Keratinocyte (primary cell): ENCODE results near the gene GLP2R. TPM values are rescaled to one million over a fixed set of nuclear protein-coding genes. Genes with fewer than 3 reads are reported as not detected.

Experiments
- DNase-seq: peaks from one replicate; pipeline ENCODE4 v3.0.0-alpha.2; 2011; ENCODE audit warnings: low read depth, missing footprints, low spot score
- FAIRE-seq: peaks from 2 replicates; lab custom pipeline; 2011; peaks lifted over from hg19 to GRCh38; lab: Jason Lieb, UNC
- H2AFZ ChIP-seq: 2 replicates; pipeline ENCODE4 v1.6.0; 2012; ENCODE audit warnings: low read length, control low read depth, inconsistent platforms; ENCODE audit not compliant: control insufficient read depth
- H3K27ac ChIP-seq: 2 replicates; pipeline ENCODE4 v1.5.1; 2011; ENCODE audit warnings: low read length; ENCODE audit not compliant: control insufficient read depth, insufficient read depth
- H3K27me3 ChIP-seq: 3 replicates; pipeline ENCODE4 v1.6.0; 2011; ENCODE audit warnings: low read length; ENCODE audit not compliant: control insufficient read depth, insufficient read depth; ENCODE audit errors: extremely low read depth
- H3K36me3 ChIP-seq, 2 experiments: 2 replicates in 1 of 2; 3 replicates in 1 of 2; pipeline ENCODE4 v1.5.1; 2011; ENCODE audit warnings: low read length in 2 of 2, mild to moderate bottlenecking in 1 of 2; ENCODE audit not compliant: control insufficient read depth in 2 of 2, insufficient read depth in 2 of 2; ENCODE audit errors: extremely low read depth in 1 of 2
- H3K4me1 ChIP-seq: 3 replicates; pipeline ENCODE4 v1.5.1; 2011; ENCODE audit warnings: low read length; ENCODE audit not compliant: control insufficient read depth, insufficient read depth; ENCODE audit errors: extremely low read depth
- H3K4me2 ChIP-seq: 3 replicates; pipeline ENCODE4 v1.6.0; 2011; ENCODE audit warnings: low read depth, low read length; ENCODE audit not compliant: control insufficient read depth, insufficient read depth; ENCODE audit errors: extremely low read depth
- H3K4me3 ChIP-seq, 3 experiments: fragments of 200-600 bp in 1 of 3; sonication (generic) in 1 of 3; 2 replicates in 2 of 3; 3 replicates in 1 of 3; pipeline ENCODE4 v1.5.1; 2011 to 2016; ENCODE audit warnings: low read length in 3 of 3, mild to moderate bottlenecking in 3 of 3, control low read depth in 2 of 3, inconsistent platforms in 1 of 3, low read depth in 1 of 3, mixed read lengths in 1 of 3, mixed run types in 1 of 3, moderate library complexity in 1 of 3; ENCODE audit not compliant: control insufficient read depth in 2 of 3, insufficient read depth in 2 of 3; ENCODE audit errors: extremely low read depth in 1 of 3
- H3K79me2 ChIP-seq: 2 replicates; pipeline ENCODE4 v1.6.0; 2012; ENCODE audit warnings: low read length; ENCODE audit not compliant: control insufficient read depth, insufficient read depth
- H3K9ac ChIP-seq: 3 replicates; pipeline ENCODE4 v1.6.0; 2011; ENCODE audit warnings: low read length; ENCODE audit not compliant: control insufficient read depth, insufficient read depth; ENCODE audit errors: extremely low read depth
- H3K9me1 ChIP-seq: 3 replicates; pipeline ENCODE4 v1.6.0; 2011; ENCODE audit warnings: low read length; ENCODE audit not compliant: control insufficient read depth, insufficient read depth; ENCODE audit errors: extremely low read depth
- H3K9me3 ChIP-seq: 2 replicates; pipeline ENCODE4 v1.5.1; 2012; ENCODE audit warnings: low read depth, low read length; ENCODE audit not compliant: control insufficient read depth
- H4K20me1 ChIP-seq: 3 replicates; pipeline ENCODE4 v1.6.0; 2011; ENCODE audit warnings: low read length; ENCODE audit not compliant: control insufficient read depth, insufficient read depth; ENCODE audit errors: extremely low read depth
- EZH2 ChIP-seq: IDR thresholded peaks from one replicate; pipeline ENCODE4 v1.6.1; 2012; ENCODE audit warnings: inconsistent platforms, mild to moderate bottlenecking, low read length, moderate library complexity
- dilution Hi-C: fragments of 300-500 bp; cut with MboI; formaldehyde crosslinking; loops from one replicate; pipeline ENCODE4 v1.7.0; 2020; ENCODE audit warnings: low sequenced_read_pairs; ENCODE audit not compliant: extremely low pct_ligation_motif_present
- polyA plus RNA-seq, 5 experiments: library from polyadenylated mRNA; depleted of rRNA in 3 of 5; stranded (reverse) in 3 of 5; stranded (forward) in 1 of 5; unstranded in 1 of 5; fragments of >200 nt; gene quantifications; 1 replicate in 1 of 5; 2 replicates in 3 of 5; 3 replicates in 1 of 5; pipeline versions ENCODE4 v1.2.1 to v1.2.3, GENCODE V29; 2011 to 2012; ENCODE audit warnings: missing spikeins in 2 of 5, low read depth in 1 of 5, low replicate concordance in 1 of 5
- TF ChIP-seq, protein P1 (sequence below), 3 experiments: IDR thresholded peaks in 1 of 3; conservative IDR thresholded peaks in 1 of 3; optimal IDR thresholded peaks in 1 of 3; 2 replicates in 2 of 3; 3 replicates in 1 of 3; pipeline versions ENCODE3 to v1.5.1; 2011; ENCODE audit warnings: low read length in 3 of 3, mild to moderate bottlenecking in 3 of 3, moderate library complexity in 2 of 3, control low read depth in 1 of 3, inconsistent platforms in 1 of 3; ENCODE audit not compliant: insufficient read depth in 2 of 3; ENCODE audit errors: extremely low read depth in 1 of 3

The GLP2R gene
- polyA plus RNA-seq, 1 donor (not counting 4 experiments of a cell fraction or from before 2014, with no cell fraction given), result not detected

DNA sequence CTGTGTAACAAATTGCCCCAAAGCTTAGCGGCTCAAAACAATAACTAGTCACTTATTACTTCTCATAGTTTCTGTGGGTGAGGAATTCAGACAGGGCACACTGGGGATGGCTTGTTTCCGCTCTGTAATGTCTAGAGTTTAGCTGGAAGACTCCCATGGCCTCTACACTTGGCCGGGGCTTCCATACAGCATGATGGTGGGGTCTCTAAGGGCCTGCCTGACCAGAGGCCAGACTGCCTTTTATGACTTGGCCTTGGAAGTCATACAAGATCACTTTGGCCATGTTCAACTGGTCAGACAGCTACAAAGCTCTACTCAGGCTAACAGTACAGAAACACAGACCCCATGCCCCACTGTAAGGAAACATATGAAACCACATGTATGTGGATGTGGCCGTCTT is 8.2 kb downstream of the GLP2R start:
- Histone ChIP-seq H3K4me3 (no peak overlapping the region), H3K9ac (no peak overlapping the region), H2AFZ (no peak overlapping the region), H3K4me1 (no peaks in the 10 kb centered on the region), H3K9me3 (no peaks in the 10 kb centered on the region), H3K79me2 (no peaks in the 10 kb centered on the region), H3K27ac (no peak overlapping the region), H3K9me1 (no peaks in the 10 kb centered on the region), H3K27me3 (no peaks in the 10 kb centered on the region), H3K4me2 (no peak overlapping the region), H4K20me1 (no peaks in the 10 kb centered on the region), H3K36me3 (no peaks in the 10 kb centered on the region)
- FAIRE-seq (no peak), DNase-seq (no peak)
- TF ChIP-seq EZH2, result no peak
- TF ChIP-seq, protein P1, sequence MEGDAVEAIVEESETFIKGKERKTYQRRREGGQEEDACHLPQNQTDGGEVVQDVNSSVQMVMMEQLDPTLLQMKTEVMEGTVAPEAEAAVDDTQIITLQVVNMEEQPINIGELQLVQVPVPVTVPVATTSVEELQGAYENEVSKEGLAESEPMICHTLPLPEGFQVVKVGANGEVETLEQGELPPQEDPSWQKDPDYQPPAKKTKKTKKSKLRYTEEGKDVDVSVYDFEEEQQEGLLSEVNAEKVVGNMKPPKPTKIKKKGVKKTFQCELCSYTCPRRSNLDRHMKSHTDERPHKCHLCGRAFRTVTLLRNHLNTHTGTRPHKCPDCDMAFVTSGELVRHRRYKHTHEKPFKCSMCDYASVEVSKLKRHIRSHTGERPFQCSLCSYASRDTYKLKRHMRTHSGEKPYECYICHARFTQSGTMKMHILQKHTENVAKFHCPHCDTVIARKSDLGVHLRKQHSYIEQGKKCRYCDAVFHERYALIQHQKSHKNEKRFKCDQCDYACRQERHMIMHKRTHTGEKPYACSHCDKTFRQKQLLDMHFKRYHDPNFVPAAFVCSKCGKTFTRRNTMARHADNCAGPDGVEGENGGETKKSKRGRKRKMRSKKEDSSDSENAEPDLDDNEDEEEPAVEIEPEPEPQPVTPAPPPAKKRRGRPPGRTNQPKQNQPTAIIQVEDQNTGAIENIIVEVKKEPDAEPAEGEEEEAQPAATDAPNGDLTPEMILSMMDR (optimal IDR thresholded peaks at IDR 0.05 in 1 of 3, IDR thresholded peaks at IDR 0.05 in 1 of 3, conservative IDR thresholded peaks at IDR 0.05 in 1 of 3; ENCODE audit: extremely low read depth in 1 of 3, insufficient read depth in 2 of 3, low read length in 3 of 3), result no peak
- dilution Hi-C loops, result no loop called here

DNA sequence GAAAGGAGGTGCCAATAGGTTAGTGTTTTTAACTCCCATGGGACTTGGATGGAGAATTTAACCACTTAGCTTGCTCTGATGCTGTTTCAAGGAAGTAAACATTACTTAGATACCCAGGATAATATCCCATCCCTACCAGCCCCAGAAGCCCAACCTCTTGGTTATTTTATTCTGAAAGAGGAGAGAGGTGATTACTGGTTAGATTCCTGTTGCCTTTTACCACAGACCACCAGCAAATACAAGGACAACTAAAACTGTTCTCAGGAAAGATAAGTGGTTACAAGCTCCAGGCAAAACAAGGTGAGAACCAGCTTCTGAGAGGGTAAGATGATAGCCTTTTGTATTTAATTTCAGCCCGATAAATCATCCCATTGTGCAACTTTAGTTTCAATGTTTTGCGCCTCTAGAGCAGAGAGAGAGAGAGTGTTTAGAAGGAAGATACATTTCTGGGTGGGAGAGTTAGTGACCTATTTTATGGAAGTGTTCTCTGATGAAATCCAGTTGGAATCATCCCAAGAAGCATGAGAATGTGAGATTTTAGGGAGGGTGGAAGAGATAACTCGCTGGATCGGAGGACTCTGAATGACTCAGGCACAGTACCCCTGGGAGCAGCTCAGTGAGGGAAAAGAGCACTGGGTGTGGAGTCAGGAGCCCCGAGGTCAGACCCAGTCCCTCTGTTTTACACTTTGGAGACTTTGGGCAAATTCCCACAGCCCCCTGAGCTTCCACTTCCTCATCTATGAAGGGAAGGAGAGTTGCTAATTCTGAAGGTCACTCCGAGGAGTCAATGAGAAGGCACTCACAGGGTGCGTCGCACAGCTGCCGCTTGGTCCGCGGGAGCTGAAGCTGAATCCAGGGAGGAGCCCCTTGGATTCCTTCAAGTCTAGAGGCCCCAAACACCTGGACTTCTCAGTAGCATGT is 12.1 kb downstream of the GLP2R start:
- no peaks in the 10 kb centered on the region for H3K9me1 ChIP-seq
- FAIRE-seq (no peak), DNase-seq (no peak)
- no peaks in the 10 kb centered on the region for H3K9me3 ChIP-seq
- no peaks in the 10 kb centered on the region for H3K27me3 ChIP-seq
- no peaks in the 10 kb centered on the region for H3K4me1 ChIP-seq
- H3K9ac ChIP-seq, result no peak overlapping the region
- H3K79me2 ChIP-seq, result no peaks in the 10 kb centered on the region
- no peak overlapping the region for H3K27ac ChIP-seq
- no peak overlapping the region for H3K4me2 ChIP-seq
- H3K4me3 ChIP-seq, result no peak overlapping the region
- H3K36me3 ChIP-seq, result no peaks in the 10 kb centered on the region
- no peaks in the 10 kb centered on the region for H4K20me1 ChIP-seq
- dilution Hi-C loops, result no loop called here
- TF ChIP-seq, protein P1 (optimal IDR thresholded peaks at IDR 0.05 in 1 of 3, IDR thresholded peaks at IDR 0.05 in 1 of 3, conservative IDR thresholded peaks at IDR 0.05 in 1 of 3; ENCODE audit: extremely low read depth in 1 of 3, insufficient read depth in 2 of 3, low read length in 3 of 3), result no peak
- H2AFZ ChIP-seq, result no peak overlapping the region
